Stimulated activated naive CD8-positive, alpha-beta T cell treated with anti-CD3 and anti-CD28 coated beads, Interleukin-15, Interleukin-2, amounts not matched to agents 100 ng/mL and 50 ng/mL, for 24 hours (primary cell): ENCODE data around the gene PPP1R3F.

Experiments
- H3K27ac Mint-ChIP-seq: one replicate; pipeline ENCODE4 v1.8.0; 2021; ENCODE audit warnings: mild to moderate bottlenecking, mixed read lengths
- H3K27me3 Mint-ChIP-seq: one replicate; pipeline ENCODE4 v1.8.0; 2021; ENCODE audit warnings: mixed read lengths
- H3K36me3 Mint-ChIP-seq: one replicate; pipeline ENCODE4 v1.8.0; 2021; ENCODE audit warnings: low read depth, mixed read lengths
- H3K4me1 Mint-ChIP-seq: one replicate; pipeline ENCODE4 v1.8.0; 2021; ENCODE audit warnings: low read depth, mixed read lengths
- H3K4me3 Mint-ChIP-seq: one replicate; pipeline ENCODE4 v1.8.0; 2021; ENCODE audit warnings: mild to moderate bottlenecking, mixed read lengths
- H3K9me3 Mint-ChIP-seq: one replicate; pipeline ENCODE4 v1.8.0; 2021; ENCODE audit warnings: mixed read lengths

Gene PPP1R3F

GRCh38 chrX:49242545-49243066 is 27.0 kb upstream of the PPP1R3F start:
- peak overlapping the region; percentile 55 for H3K27ac Mint-ChIP-seq
- H3K9me3 Mint-ChIP-seq, result no peaks in the 10 kb centered on the region
- peaks cover 4% of the 10 kb centered on the region for H3K4me1 Mint-ChIP-seq
- H3K36me3 Mint-ChIP-seq, result no peaks in the 10 kb centered on the region
- H3K27me3 Mint-ChIP-seq, result no peaks in the 10 kb centered on the region
- H3K4me3 Mint-ChIP-seq, result no peak overlapping the region

- H3K9me3 Mint-ChIP-seq, result no peaks in the 10 kb centered on the region
- H3K36me3 Mint-ChIP-seq, result no peaks in the 10 kb centered on the region
- H3K4me1 Mint-ChIP-seq, result peaks cover 3% of the 10 kb centered on the region
- H3K27me3 Mint-ChIP-seq, result no peaks in the 10 kb centered on the region
- no peak overlapping the region for H3K4me3 Mint-ChIP-seq
- no peak overlapping the region for H3K27ac Mint-ChIP-seq
Observed at GRCh38 chrX:49243166-49243565, 26.4 kb upstream of the PPP1R3F start.

GRCh38 chrX:49244207-49244606 is 25.4 kb upstream of the PPP1R3F start:
- Mint-ChIP-seq H3K27ac (no peak overlapping the region), H3K4me1 (peaks cover 3% of the 10 kb centered on the region), H3K4me3 (no peak overlapping the region), H3K9me3 (no peaks in the 10 kb centered on the region), H3K27me3 (no peaks in the 10 kb centered on the region), H3K36me3 (no peaks in the 10 kb centered on the region)

- H3K4me1 Mint-ChIP-seq, result peaks cover 7% of the 10 kb centered on the region
- H3K4me3 Mint-ChIP-seq, result no peak overlapping the region
- H3K27me3 Mint-ChIP-seq, result no peaks in the 10 kb centered on the region
- H3K27ac Mint-ChIP-seq, result no peak overlapping the region
- H3K9me3 Mint-ChIP-seq, result no peaks in the 10 kb centered on the region
- peaks cover 4% of the 10 kb centered on the region for H3K36me3 Mint-ChIP-seq
Observed at GRCh38 chrX:49246541-49246940, 23.1 kb upstream of the PPP1R3F start.

- peaks cover 4% of the 10 kb centered on the region for H3K36me3 Mint-ChIP-seq
- no peaks in the 10 kb centered on the region for H3K9me3 Mint-ChIP-seq
- H3K27ac Mint-ChIP-seq, result no peak overlapping the region
- peaks cover 7% of the 10 kb centered on the region for H3K4me1 Mint-ChIP-seq
- no peaks in the 10 kb centered on the region for H3K27me3 Mint-ChIP-seq
- H3K4me3 Mint-ChIP-seq, result no peak overlapping the region
Observed at GRCh38 chrX:49247346-49247745, 22.2 kb upstream of the PPP1R3F start.

- Mint-ChIP-seq H3K27ac (no peak overlapping the region), H3K4me3 (no peak overlapping the region), H3K36me3 (peaks cover 4% of the 10 kb centered on the region), H3K4me1 (peaks cover 7% of the 10 kb centered on the region), H3K27me3 (no peaks in the 10 kb centered on the region), H3K9me3 (no peaks in the 10 kb centered on the region)
Observed at GRCh38 chrX:49247916-49248811, 21.4 kb upstream of the PPP1R3F start.

GRCh38 chrX:49249071-49249470 is 20.5 kb upstream of the PPP1R3F start:
- no peak overlapping the region for H3K27ac Mint-ChIP-seq
- H3K27me3 Mint-ChIP-seq, result no peaks in the 10 kb centered on the region
- peaks cover 4% of the 10 kb centered on the region for H3K36me3 Mint-ChIP-seq
- peaks cover 7% of the 10 kb centered on the region for H3K4me1 Mint-ChIP-seq
- no peak overlapping the region for H3K4me3 Mint-ChIP-seq
- no peaks in the 10 kb centered on the region for H3K9me3 Mint-ChIP-seq

- Mint-ChIP-seq H3K9me3 (no peaks in the 10 kb centered on the region), H3K4me3 (no peak overlapping the region), H3K36me3 (peaks cover 4% of the 10 kb centered on the region), H3K27ac (no peak overlapping the region), H3K27me3 (no peaks in the 10 kb centered on the region), H3K4me1 (peaks cover 7% of the 10 kb centered on the region)
Observed at GRCh38 chrX:49249616-49250015, 20.0 kb upstream of the PPP1R3F start.

- H3K27ac Mint-ChIP-seq, result no peak overlapping the region
- H3K4me1 Mint-ChIP-seq, result peaks cover 7% of the 10 kb centered on the region
- H3K9me3 Mint-ChIP-seq, result no peaks in the 10 kb centered on the region
- H3K36me3 Mint-ChIP-seq, result peaks cover 4% of the 10 kb centered on the region
- H3K27me3 Mint-ChIP-seq, result no peaks in the 10 kb centered on the region
- H3K4me3 Mint-ChIP-seq, result no peak overlapping the region
Observed at GRCh38 chrX:49250066-49250465, 19.5 kb upstream of the PPP1R3F start.

GRCh38 chrX:49250578-49250977 is 19.0 kb upstream of the PPP1R3F start:
- peak overlapping the region; percentile 41 for H3K27ac Mint-ChIP-seq
- peaks cover 7% of the 10 kb centered on the region for H3K4me1 Mint-ChIP-seq
- no peaks in the 10 kb centered on the region for H3K9me3 Mint-ChIP-seq
- H3K4me3 Mint-ChIP-seq, result no peak overlapping the region
- H3K27me3 Mint-ChIP-seq, result no peaks in the 10 kb centered on the region
- H3K36me3 Mint-ChIP-seq, result peaks cover 4% of the 10 kb centered on the region

GRCh38 chrX:49251325-49251724 is 18.3 kb upstream of the PPP1R3F start:
- no peak overlapping the region for H3K4me3 Mint-ChIP-seq
- H3K4me1 Mint-ChIP-seq, result peaks cover 7% of the 10 kb centered on the region
- no peaks in the 10 kb centered on the region for H3K9me3 Mint-ChIP-seq
- H3K27me3 Mint-ChIP-seq, result no peaks in the 10 kb centered on the region
- H3K36me3 Mint-ChIP-seq, result peaks cover 4% of the 10 kb centered on the region
- no peak overlapping the region for H3K27ac Mint-ChIP-seq

GRCh38 chrX:49254639-49255038 is 15.0 kb upstream of the PPP1R3F start:
- no peak overlapping the region for H3K27ac Mint-ChIP-seq
- peaks cover 4% of the 10 kb centered on the region for H3K36me3 Mint-ChIP-seq
- no peak overlapping the region for H3K4me3 Mint-ChIP-seq
- H3K9me3 Mint-ChIP-seq, result no peaks in the 10 kb centered on the region
- H3K4me1 Mint-ChIP-seq, result peaks cover 27% of the 10 kb centered on the region
- H3K27me3 Mint-ChIP-seq, result no peaks in the 10 kb centered on the region

GRCh38 chrX:49256268-49256995 is 13.2 kb upstream of the PPP1R3F start:
- H3K36me3 Mint-ChIP-seq, result no peaks in the 10 kb centered on the region
- H3K27me3 Mint-ChIP-seq, result no peaks in the 10 kb centered on the region
- H3K4me1 Mint-ChIP-seq, result peaks cover 20% of the 10 kb centered on the region
- no peaks in the 10 kb centered on the region for H3K9me3 Mint-ChIP-seq
- H3K27ac Mint-ChIP-seq, result no peak overlapping the region
- no peak overlapping the region for H3K4me3 Mint-ChIP-seq

- Mint-ChIP-seq H3K27ac (peak overlapping the region; percentile 52), H3K4me1 (peaks cover 26% of the 10 kb centered on the region), H3K4me3 (no peak overlapping the region), H3K36me3 (no peaks in the 10 kb centered on the region), H3K27me3 (no peaks in the 10 kb centered on the region), H3K9me3 (no peaks in the 10 kb centered on the region)
Observed at GRCh38 chrX:49257074-49257790, 12.4 kb upstream of the PPP1R3F start.
